OCI-LY3 (cell line): ENCODE data around the gene USP20.

ENCODE experiments used
- CTCF ChIP-seq: fragments of 200-600, 300-600 bp; sonication (generic); IDR thresholded peaks from 2 replicates; pipeline ENCODE4 v1.5.1; 2014; ENCODE audit warnings: antibody characterized with exemption, low read length, low read depth
- EZH2phosphoT487 ChIP-seq: fragments of 200-600 bp; shearing (Covaris generic); IDR thresholded peaks from 2 replicates; pipeline ENCODE4 v1.6.1; 2018; ENCODE audit warnings: antibody characterized with exemption, mixed run types, low read depth

- no peak for TF ChIP-seq CTCF
- no peak for TF ChIP-seq EZH2phosphoT487
These were observed 33.8 kb upstream of the USP20 start for GRCh38 chr9:129801504-129801903.
